ENCODE results near the gene ELF5.

- TF ChIP-seq SP3 (tag by site-specific recombination; IDR thresholded peaks at IDR 0.05) (no peak), TRIM28 (IDR thresholded peaks at IDR 0.05; ENCODE audit: borderline replicate concordance, low read length) (no peak), ZNF274 (IDR thresholded peaks at IDR 0.05; ENCODE audit: low read length) (no peak), ZNF274 (tag by site-specific recombination; IDR thresholded peaks at IDR 0.05; ENCODE audit: borderline replicate concordance) (no peak), ZNF610 (tag by site-specific recombination; IDR thresholded peaks at IDR 0.05; ENCODE audit: borderline replicate concordance) (no peak)
- TF ChIP-seq, protein P1, sequence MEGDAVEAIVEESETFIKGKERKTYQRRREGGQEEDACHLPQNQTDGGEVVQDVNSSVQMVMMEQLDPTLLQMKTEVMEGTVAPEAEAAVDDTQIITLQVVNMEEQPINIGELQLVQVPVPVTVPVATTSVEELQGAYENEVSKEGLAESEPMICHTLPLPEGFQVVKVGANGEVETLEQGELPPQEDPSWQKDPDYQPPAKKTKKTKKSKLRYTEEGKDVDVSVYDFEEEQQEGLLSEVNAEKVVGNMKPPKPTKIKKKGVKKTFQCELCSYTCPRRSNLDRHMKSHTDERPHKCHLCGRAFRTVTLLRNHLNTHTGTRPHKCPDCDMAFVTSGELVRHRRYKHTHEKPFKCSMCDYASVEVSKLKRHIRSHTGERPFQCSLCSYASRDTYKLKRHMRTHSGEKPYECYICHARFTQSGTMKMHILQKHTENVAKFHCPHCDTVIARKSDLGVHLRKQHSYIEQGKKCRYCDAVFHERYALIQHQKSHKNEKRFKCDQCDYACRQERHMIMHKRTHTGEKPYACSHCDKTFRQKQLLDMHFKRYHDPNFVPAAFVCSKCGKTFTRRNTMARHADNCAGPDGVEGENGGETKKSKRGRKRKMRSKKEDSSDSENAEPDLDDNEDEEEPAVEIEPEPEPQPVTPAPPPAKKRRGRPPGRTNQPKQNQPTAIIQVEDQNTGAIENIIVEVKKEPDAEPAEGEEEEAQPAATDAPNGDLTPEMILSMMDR (tag by site-specific recombination; IDR thresholded peaks at IDR 0.05), result no peak; the same call in 1 of the 2 replicates
These were observed 20.7 kb downstream of the ELF5 start for GRCh38 chr11:34492806-34493414.
